Neural cell (in vitro differentiated cells): ENCODE measurements around the gene SPTBN1. TPM values are rescaled to one million over a fixed set of nuclear protein-coding genes. Genes with fewer than 3 reads are reported as not detected.

Source experiments
- H2AFZ ChIP-seq: fragments of 200-600, 300-800 bp; sonication (generic), shearing (Covaris generic); 2 replicates; pipeline ENCODE4 v1.6.0; 2014; ENCODE audit warnings: low read depth, mild to moderate bottlenecking, antibody characterized with exemption, low read length, moderate library complexity
- H3F3A ChIP-seq: fragments of 200-600 bp; shearing (Covaris generic); 2 replicates; pipeline ENCODE4 v1.6.1; 2016; ENCODE audit warnings: mild to moderate bottlenecking, moderate library complexity, mixed read lengths, antibody characterized with exemption, low read length; ENCODE audit not compliant: insufficient read depth, poor library complexity, severe bottlenecking
- H3K27ac ChIP-seq: fragments of 200-600, 300-800 bp; sonication (generic), shearing (Covaris generic); 2 replicates; pipeline ENCODE4 v1.5.1; 2014; ENCODE audit warnings: mild to moderate bottlenecking, low read length, moderate library complexity
- H3K27me3 ChIP-seq: fragments of 300-800, 200-600 bp; sonication (generic), shearing (Covaris generic); 2 replicates; pipeline ENCODE4 v1.6.0; 2014; ENCODE audit warnings: mild to moderate bottlenecking, low read depth, low read length, moderate library complexity; ENCODE audit not compliant: insufficient read depth
- H3K36me3 ChIP-seq: fragments of 300-800, 200-600 bp; sonication (generic), shearing (Covaris generic); 2 replicates; pipeline ENCODE4 v1.5.1; 2014; ENCODE audit warnings: mild to moderate bottlenecking, antibody characterized with exemption, low read length, moderate library complexity; ENCODE audit not compliant: insufficient read depth
- H3K4me2 ChIP-seq: fragments of 300-800, 200-600 bp; sonication (generic), shearing (Covaris generic); 2 replicates; pipeline ENCODE4 v1.6.0; 2014; ENCODE audit warnings: mild to moderate bottlenecking, low read length
- H3K4me3 ChIP-seq: fragments of 300-800, 200-600 bp; sonication (generic), shearing (Covaris generic); 2 replicates; pipeline ENCODE4 v1.5.1; 2014; ENCODE audit warnings: mild to moderate bottlenecking, low read length, moderate library complexity
- H3K79me2 ChIP-seq: fragments of 200-600 bp; shearing (Covaris generic); replicated peaks from 2 replicates; pipeline ENCODE4 v1.6.0; 2014; ENCODE audit warnings: mild to moderate bottlenecking, low read length, moderate library complexity; ENCODE audit not compliant: insufficient read depth
- H3K9ac ChIP-seq: fragments of 300-800, 200-600 bp; sonication (generic), shearing (Covaris generic); 2 replicates; pipeline ENCODE4 v1.6.1; 2016; ENCODE audit warnings: mild to moderate bottlenecking, low read length, mixed read lengths
- H3K9me2 ChIP-seq: fragments of 200-600 bp; shearing (Covaris generic); 2 replicates; pipeline ENCODE4 v1.6.1; 2016; ENCODE audit warnings: mild to moderate bottlenecking, low read length, mixed read lengths; ENCODE audit not compliant: insufficient read depth
- H3K9me3 ChIP-seq: fragments of 200-600, 300-800 bp; sonication (generic), shearing (Covaris generic); 2 replicates; pipeline ENCODE4 v1.6.1; 2016; ENCODE audit warnings: mild to moderate bottlenecking, mixed run types, low read length, moderate library complexity, mixed read lengths
- H4K20me1 ChIP-seq: fragments of 200-600 bp; shearing (Covaris generic); 2 replicates; pipeline ENCODE4 v1.6.1; 2016; ENCODE audit warnings: mild to moderate bottlenecking, mixed run types; ENCODE audit not compliant: insufficient read depth
- EP300 ChIP-seq: fragments of 450-650 bp; conservative IDR thresholded peaks from 2 replicates; pipeline ENCODE4 v1.6.1; 2014; ENCODE audit warnings: antibody characterized with exemption, mild to moderate bottlenecking, moderate library complexity; ENCODE audit not compliant: poor library complexity, severe bottlenecking
- EZH2 ChIP-seq: fragments of 200-600, 300-800 bp; shearing (Covaris generic), sonication (generic); IDR thresholded peaks from 2 replicates; pipeline ENCODE4 v1.6.1; 2014; ENCODE audit warnings: antibody characterized with exemption, low read length, borderline replicate concordance, mild to moderate bottlenecking; ENCODE audit not compliant: insufficient read depth, poor library complexity, severe bottlenecking
- MXI1 ChIP-seq: fragments of 450-650 bp; conservative IDR thresholded peaks from 2 replicates; pipeline ENCODE4 v1.6.1; 2014; ENCODE audit warnings: antibody characterized with exemption, mild to moderate bottlenecking; ENCODE audit not compliant: poor library complexity, severe bottlenecking
- POLR2AphosphoS5 ChIP-seq: IDR thresholded peaks from 2 replicates; pipeline ENCODE4 v1.6.1; 2012
- RAD21 ChIP-seq: fragments of 450-650 bp; conservative IDR thresholded peaks from 2 replicates; pipeline ENCODE4 v1.6.1; 2014; ENCODE audit warnings: antibody characterized with exemption, mild to moderate bottlenecking, moderate library complexity
- SMC3 ChIP-seq: fragments of 450-650 bp; conservative IDR thresholded peaks from 2 replicates; pipeline ENCODE4 v1.6.1; 2014; ENCODE audit warnings: antibody characterized with exemption, mild to moderate bottlenecking, moderate library complexity; ENCODE audit not compliant: poor library complexity
- TAF1 ChIP-seq: IDR thresholded peaks from 2 replicates; pipeline ENCODE4 v1.6.1; 2012; ENCODE audit warnings: low read depth
- polyA plus RNA-seq: library from polyadenylated mRNA; depleted of rRNA; stranded (reverse); fragments of >200 nt; gene quantifications from 2 replicates; pipeline ENCODE4 v1.2.3, GENCODE V29; 2014
- TF ChIP-seq, protein P1 (sequence below): IDR thresholded peaks from 2 replicates; pipeline ENCODE4 v1.6.1; 2012; ENCODE audit warnings: borderline replicate concordance
- TF ChIP-seq, protein P2 (sequence below): fragments of 450-650 bp; IDR thresholded peaks from 2 replicates; pipeline ENCODE4 v1.5.1; 2014; ENCODE audit warnings: antibody characterized with exemption, mild to moderate bottlenecking, moderate library complexity; ENCODE audit not compliant: poor library complexity, severe bottlenecking

The SPTBN1 gene
- polyA plus RNA-seq, 1 donor from 2014 or later = 92.1 TPM

DNA sequence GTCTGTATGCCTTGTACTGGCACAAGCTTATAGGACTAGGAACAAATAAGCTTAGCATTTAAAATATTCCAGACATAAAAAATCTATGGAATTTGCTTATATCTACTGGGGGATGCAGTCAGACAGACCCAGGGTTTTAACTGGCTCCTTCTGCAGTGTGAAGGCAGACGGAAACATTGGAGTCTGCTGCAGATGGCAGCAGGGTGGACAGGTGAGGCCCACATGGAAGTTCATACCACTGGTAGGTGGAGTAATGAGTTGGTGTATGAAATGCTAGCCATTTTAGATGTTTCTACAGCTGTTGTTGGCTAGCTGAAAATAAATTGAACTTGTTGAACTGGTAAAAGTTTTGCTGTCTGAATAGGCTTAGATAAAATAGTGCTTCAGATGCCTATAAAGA, 17.7 kb downstream of the SPTBN1 start:
- Histone ChIP-seq H3F3A (peaks cover 3% of the 10 kb centered on the region), H3K4me2 (no peak overlapping the region), H3K27ac (no peak overlapping the region), H2AFZ (no peak overlapping the region), H3K36me3 (no peaks in the 10 kb centered on the region), H3K27me3 (no peaks in the 10 kb centered on the region), H3K9ac (no peak overlapping the region), H3K79me2 (peaks cover 57% of the 10 kb centered on the region), H3K4me3 (no peak overlapping the region), H3K9me2 (no peaks in the 10 kb centered on the region), H4K20me1 (no peaks in the 10 kb centered on the region), H3K9me3 (no peaks in the 10 kb centered on the region)
- TF ChIP-seq TAF1 (no peak), EZH2 (no peak), POLR2AphosphoS5 (no peak), RAD21 (no peak), SMC3 (no peak), EP300 (no peak), MXI1 (no peak)
- TF ChIP-seq, protein P1, sequence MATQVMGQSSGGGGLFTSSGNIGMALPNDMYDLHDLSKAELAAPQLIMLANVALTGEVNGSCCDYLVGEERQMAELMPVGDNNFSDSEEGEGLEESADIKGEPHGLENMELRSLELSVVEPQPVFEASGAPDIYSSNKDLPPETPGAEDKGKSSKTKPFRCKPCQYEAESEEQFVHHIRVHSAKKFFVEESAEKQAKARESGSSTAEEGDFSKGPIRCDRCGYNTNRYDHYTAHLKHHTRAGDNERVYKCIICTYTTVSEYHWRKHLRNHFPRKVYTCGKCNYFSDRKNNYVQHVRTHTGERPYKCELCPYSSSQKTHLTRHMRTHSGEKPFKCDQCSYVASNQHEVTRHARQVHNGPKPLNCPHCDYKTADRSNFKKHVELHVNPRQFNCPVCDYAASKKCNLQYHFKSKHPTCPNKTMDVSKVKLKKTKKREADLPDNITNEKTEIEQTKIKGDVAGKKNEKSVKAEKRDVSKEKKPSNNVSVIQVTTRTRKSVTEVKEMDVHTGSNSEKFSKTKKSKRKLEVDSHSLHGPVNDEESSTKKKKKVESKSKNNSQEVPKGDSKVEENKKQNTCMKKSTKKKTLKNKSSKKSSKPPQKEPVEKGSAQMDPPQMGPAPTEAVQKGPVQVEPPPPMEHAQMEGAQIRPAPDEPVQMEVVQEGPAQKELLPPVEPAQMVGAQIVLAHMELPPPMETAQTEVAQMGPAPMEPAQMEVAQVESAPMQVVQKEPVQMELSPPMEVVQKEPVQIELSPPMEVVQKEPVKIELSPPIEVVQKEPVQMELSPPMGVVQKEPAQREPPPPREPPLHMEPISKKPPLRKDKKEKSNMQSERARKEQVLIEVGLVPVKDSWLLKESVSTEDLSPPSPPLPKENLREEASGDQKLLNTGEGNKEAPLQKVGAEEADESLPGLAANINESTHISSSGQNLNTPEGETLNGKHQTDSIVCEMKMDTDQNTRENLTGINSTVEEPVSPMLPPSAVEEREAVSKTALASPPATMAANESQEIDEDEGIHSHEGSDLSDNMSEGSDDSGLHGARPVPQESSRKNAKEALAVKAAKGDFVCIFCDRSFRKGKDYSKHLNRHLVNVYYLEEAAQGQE = no peak
- TF ChIP-seq, protein P2, sequence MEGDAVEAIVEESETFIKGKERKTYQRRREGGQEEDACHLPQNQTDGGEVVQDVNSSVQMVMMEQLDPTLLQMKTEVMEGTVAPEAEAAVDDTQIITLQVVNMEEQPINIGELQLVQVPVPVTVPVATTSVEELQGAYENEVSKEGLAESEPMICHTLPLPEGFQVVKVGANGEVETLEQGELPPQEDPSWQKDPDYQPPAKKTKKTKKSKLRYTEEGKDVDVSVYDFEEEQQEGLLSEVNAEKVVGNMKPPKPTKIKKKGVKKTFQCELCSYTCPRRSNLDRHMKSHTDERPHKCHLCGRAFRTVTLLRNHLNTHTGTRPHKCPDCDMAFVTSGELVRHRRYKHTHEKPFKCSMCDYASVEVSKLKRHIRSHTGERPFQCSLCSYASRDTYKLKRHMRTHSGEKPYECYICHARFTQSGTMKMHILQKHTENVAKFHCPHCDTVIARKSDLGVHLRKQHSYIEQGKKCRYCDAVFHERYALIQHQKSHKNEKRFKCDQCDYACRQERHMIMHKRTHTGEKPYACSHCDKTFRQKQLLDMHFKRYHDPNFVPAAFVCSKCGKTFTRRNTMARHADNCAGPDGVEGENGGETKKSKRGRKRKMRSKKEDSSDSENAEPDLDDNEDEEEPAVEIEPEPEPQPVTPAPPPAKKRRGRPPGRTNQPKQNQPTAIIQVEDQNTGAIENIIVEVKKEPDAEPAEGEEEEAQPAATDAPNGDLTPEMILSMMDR = no peak

DNA sequence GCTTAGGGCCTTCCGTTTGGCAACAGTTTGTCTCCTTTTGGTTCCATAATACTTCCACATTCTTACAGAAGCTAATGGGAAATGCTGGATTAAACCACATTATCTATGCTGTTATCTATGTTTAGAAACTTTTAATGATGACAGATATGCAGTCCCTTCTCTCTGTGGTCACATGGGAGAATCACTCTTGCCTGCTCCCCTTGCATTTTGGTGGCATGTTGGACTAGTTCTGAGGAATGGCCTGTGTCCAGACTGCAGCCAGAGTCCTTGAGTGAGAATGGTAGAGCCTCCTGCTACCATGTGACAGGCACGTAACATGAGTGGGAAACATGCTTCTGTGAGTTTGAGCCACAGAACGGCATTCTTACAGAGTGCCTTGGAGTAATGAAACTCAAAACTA, 19.2 kb downstream of the SPTBN1 start:
- no peaks in the 10 kb centered on the region for H3K36me3 ChIP-seq
- TF ChIP-seq, protein P1 = no peak
- TF ChIP-seq MXI1 = no peak
- TF ChIP-seq POLR2AphosphoS5 = no peak
- TF ChIP-seq EZH2 = no peak
- TF ChIP-seq, protein P2 = no peak
- TF ChIP-seq RAD21 = no peak
- TF ChIP-seq EP300 = no peak
- no peak for TF ChIP-seq SMC3
- TF ChIP-seq TAF1 = no peak
- H3K79me2 ChIP-seq = peaks cover 55% of the 10 kb centered on the region
- H3F3A ChIP-seq = peaks cover 3% of the 10 kb centered on the region
- no peak overlapping the region for H2AFZ ChIP-seq
- no peaks in the 10 kb centered on the region for H3K27me3 ChIP-seq
- no peak overlapping the region for H3K9ac ChIP-seq
- H4K20me1 ChIP-seq = no peaks in the 10 kb centered on the region
- no peak overlapping the region for H3K27ac ChIP-seq
- H3K9me2 ChIP-seq = no peaks in the 10 kb centered on the region
- H3K9me3 ChIP-seq = no peaks in the 10 kb centered on the region
- H3K4me2 ChIP-seq = no peak overlapping the region
- H3K4me3 ChIP-seq = no peak overlapping the region
